ENCODE results near the gene LTBP3.
A peak's percentile ranks its signal among the peaks of the same experiment; 100 is the strongest.

LTBP3 gene

GRCh38 chr11:65505466-65506289 is 52.5 kb downstream of the LTBP3 start:
- peak; percentile 45 for DNase-seq

GRCh38 chr11:65504674-65505465 is 53.3 kb downstream of the LTBP3 start:
- DNase-seq, result peak; percentile 43

- peak; percentile 65 for DNase-seq
These were observed 54.0 kb downstream of the LTBP3 start for GRCh38 chr11:65503949-65504673.

GRCh38 chr11:65503368-65503948 is 54.7 kb downstream of the LTBP3 start:
- DNase-seq, result peak; percentile 43

- DNase-seq, result peak; percentile 79
These were observed 55.4 kb downstream of the LTBP3 start for GRCh38 chr11:65502555-65503367.

GRCh38 chr11:65502274-65502554 is 55.9 kb downstream of the LTBP3 start:
- DNase-seq, result peak; percentile 72

- peak; percentile 67 for DNase-seq
These were observed 56.5 kb downstream of the LTBP3 start for GRCh38 chr11:65501472-65502273.

- DNase-seq, result no peak
These were observed 57.0 kb downstream of the LTBP3 start for GRCh38 chr11:65501186-65501471.

- peak; percentile 80 for DNase-seq
These were observed 57.6 kb downstream of the LTBP3 start for GRCh38 chr11:65500387-65501185.

GRCh38 chr11:65499713-65500386 is 58.3 kb downstream of the LTBP3 start:
- DNase-seq, result no peak

GRCh38 chr11:65498977-65499712 is 59.0 kb downstream of the LTBP3 start, which contains the start of gene MALAT1:
Gene MALAT1, plus strand, starts transcription at chr11:65499045.
- DNase-seq, result peak; percentile 94

GRCh38 chr11:65498727-65498976 is 59.5 kb downstream of the LTBP3 start:
- DNase-seq, result no peak

- DNase-seq, result peak; percentile 84
These were observed 60.0 kb downstream of the LTBP3 start for GRCh38 chr11:65498042-65498726.

- DNase-seq, result peak; percentile 98
These were observed 60.8 kb downstream of the LTBP3 start for GRCh38 chr11:65497141-65498041.

- no peak for DNase-seq
These were observed 61.6 kb downstream of the LTBP3 start for GRCh38 chr11:65496304-65497140.

GRCh38 chr11:65493367-65494176 is 64.6 kb downstream of the LTBP3 start:
- DNase-seq, result no peak

All from hematopoietic multipotent progenitor cell treated with erythropoietin and hydrocortisone succinate and interleukin-3 and kit ligand, for 8 days (in vitro differentiated cells).